IMR-90 (cell line): Measurements from ENCODE around the gene UBN2. TPM values are rescaled to one million over a fixed set of nuclear protein-coding genes. Genes with fewer than 3 reads are reported as not detected.

Experiments
- ATAC-seq: fragments of 200-7000 bp; cut with Tn5 transposase; 2 replicates; pipeline ENCODE4 v1.9.1; 2020; ENCODE audit warnings: low read depth, mild to moderate bottlenecking, moderate library complexity
- BruUV-seq: library from RNA; stranded (reverse); fragments of 400-500 nt; replicated peaks from 2 replicates; lab custom pipeline; 2021; lab: Mats Ljungman, UMichigan
- CTCF ChIA-PET: fragments of 300-600 bp; formaldehyde crosslinking; extraction: SDS; loops from one replicate; lab custom pipeline; 2021; ENCODE audit warnings: antibody characterized with exemption; lab: Yijun Ruan, JAX
- POLR2A ChIA-PET: fragments of 300-600 bp; sonication (Branson Sonifier 250); formaldehyde crosslinking; loops from one replicate; lab custom pipeline; 2022; ENCODE audit warnings: antibody characterized with exemption; ENCODE audit not compliant: unreplicated experiment; lab: Charles Lee
- DNase-seq: peaks from one replicate; pipeline ENCODE4 v3.0.0; 2013
- H2AFZ ChIP-seq: replicated peaks from 2 replicates; pipeline ENCODE3; 2013; ENCODE audit warnings: low read length, mild to moderate bottlenecking; ENCODE audit not compliant: poor library complexity
- H2AK5ac ChIP-seq: 2 replicates; pipeline ENCODE4 v1.6.1; 2013; ENCODE audit warnings: low read depth, low read length, inconsistent platforms
- H2AK9ac ChIP-seq: replicated peaks from 2 replicates; pipeline ENCODE3; 2013; ENCODE audit warnings: mild to moderate bottlenecking, low read depth, low read length, moderate library complexity; ENCODE audit not compliant: poor library complexity
- H2BK120ac ChIP-seq: 2 replicates; pipeline ENCODE4 v1.6.1; 2013; ENCODE audit warnings: low read depth, low read length, inconsistent platforms
- H2BK15ac ChIP-seq: 3 replicates; pipeline ENCODE4 v1.6.1; 2013; ENCODE audit warnings: low read depth, low read length, inconsistent platforms
- H2BK20ac ChIP-seq: 2 replicates; pipeline ENCODE4 v1.6.1; 2013; ENCODE audit warnings: low read depth, mild to moderate bottlenecking, inconsistent platforms, low read length, moderate library complexity
- H2BK5ac ChIP-seq: 2 replicates; pipeline ENCODE4 v1.6.1; 2013; ENCODE audit warnings: mild to moderate bottlenecking, low read depth, low read length, inconsistent platforms; ENCODE audit not compliant: poor library complexity, severe bottlenecking
- H3K14ac ChIP-seq: replicated peaks from 2 replicates; pipeline ENCODE4 v1.6.1; 2013; ENCODE audit warnings: low read depth, low read length, inconsistent platforms
- H3K18ac ChIP-seq: 2 replicates; pipeline ENCODE4 v1.6.1; 2013; ENCODE audit warnings: low read depth, low read length, control low read depth
- H3K23ac ChIP-seq: 2 replicates; pipeline ENCODE4 v1.6.1; 2013; ENCODE audit warnings: low read depth, low read length, inconsistent platforms
- H3K27ac ChIP-seq: 2 replicates; pipeline ENCODE4 v1.5.1; 2013; ENCODE audit warnings: mild to moderate bottlenecking, control low read depth, low read length; ENCODE audit not compliant: insufficient read depth
- H3K27me3 ChIP-seq: 2 replicates; pipeline ENCODE4 v1.6.1; 2013; ENCODE audit warnings: low read length; ENCODE audit not compliant: control insufficient read depth, insufficient read depth
- H3K36me3 ChIP-seq: 2 replicates; pipeline ENCODE4 v1.6.1; 2013; ENCODE audit warnings: low read length, mixed read lengths; ENCODE audit not compliant: control insufficient read depth, insufficient read depth
- H3K4ac ChIP-seq: 2 replicates; pipeline ENCODE4 v1.6.1; 2013; ENCODE audit warnings: low read depth, low read length, inconsistent platforms
- H3K4me1 ChIP-seq: 2 replicates; pipeline ENCODE4 v1.6.1; 2013; ENCODE audit warnings: low read length, mixed read lengths; ENCODE audit not compliant: control insufficient read depth, insufficient read depth
- H3K4me2 ChIP-seq: 2 replicates; pipeline ENCODE4 v1.6.1; 2013; ENCODE audit warnings: low read depth, mild to moderate bottlenecking, control low read depth, low read length, moderate library complexity
- H3K4me3 ChIP-seq: 2 replicates; pipeline ENCODE4 v1.5.1; 2013; ENCODE audit warnings: low read depth, mild to moderate bottlenecking, control low read depth, low read length, moderate library complexity; ENCODE audit not compliant: insufficient read depth
- H3K56ac ChIP-seq: 2 replicates; pipeline ENCODE4 v1.6.1; 2013; ENCODE audit warnings: low read length, inconsistent platforms; ENCODE audit not compliant: insufficient read depth; ENCODE audit errors: extremely low read depth
- H3K79me1 ChIP-seq, 2 experiments: 2 replicates each; pipeline ENCODE4 v1.6.1; 2013; ENCODE audit warnings: low read length in 2 of 2, inconsistent platforms in 1 of 2, low read depth in 1 of 2
- H3K9ac ChIP-seq: 2 replicates; pipeline ENCODE4 v1.6.1; 2013; ENCODE audit warnings: low read depth, low read length, control low read depth
- H3K9me1 ChIP-seq: 2 replicates; pipeline ENCODE4 v1.6.1; 2013; ENCODE audit warnings: low read length, inconsistent platforms; ENCODE audit not compliant: insufficient read depth
- H3K9me3 ChIP-seq: 2 replicates; pipeline ENCODE4 v1.6.1; 2013; ENCODE audit warnings: low read length; ENCODE audit not compliant: control insufficient read depth, insufficient read depth
- H4K20me1 ChIP-seq: 2 replicates; pipeline ENCODE4 v1.6.1; 2013; ENCODE audit warnings: low read length, inconsistent platforms; ENCODE audit not compliant: insufficient read depth
- H4K5ac ChIP-seq: 2 replicates; pipeline ENCODE4 v1.6.1; 2013; ENCODE audit warnings: mild to moderate bottlenecking, low read depth, low read length, control low read depth
- H4K8ac ChIP-seq, 2 experiments: 2 replicates each; pipeline ENCODE4 v1.6.1; 2013; ENCODE audit warnings: low read depth in 2 of 2, low read length in 2 of 2, control low read depth in 1 of 2, inconsistent platforms in 1 of 2
- H4K91ac ChIP-seq: 2 replicates; pipeline ENCODE4 v1.6.1; 2013; ENCODE audit warnings: low read depth, low read length, inconsistent platforms; ENCODE audit not compliant: insufficient read depth
- BHLHE40 ChIP-seq: fragments of 150-350 bp; IDR thresholded peaks from 2 replicates; pipeline ENCODE4 v1.6.1; 2016; ENCODE audit warnings: mild to moderate bottlenecking, low read depth, low read length
- CEBPB ChIP-seq: IDR thresholded peaks from 2 replicates; pipeline ENCODE4 v1.6.1; 2012; ENCODE audit warnings: low read depth, low read length, improper control_type of control experiment
- CHD1 ChIP-seq: IDR thresholded peaks from 2 replicates; pipeline ENCODE4 v1.6.1; 2012; ENCODE audit warnings: low read depth, low read length, improper control_type of control experiment
- FOS ChIP-seq: fragments of 150-350 bp; IDR thresholded peaks from 2 replicates; pipeline ENCODE4 v1.6.1; 2016; ENCODE audit warnings: low read depth, low read length
- MAFK ChIP-seq: IDR thresholded peaks from 2 replicates; pipeline ENCODE4 v1.6.1; 2012; ENCODE audit warnings: low read depth, low read length, improper control_type of control experiment
- MXI1 ChIP-seq: IDR thresholded peaks from 2 replicates; pipeline ENCODE4 v1.6.1; 2012; ENCODE audit warnings: low read depth, mild to moderate bottlenecking, low read length, moderate library complexity, borderline replicate concordance
- WGBS, 2 experiments: methylation state at CpG; one replicate each; pipeline versions ENCODE4 v1.1.5 to v1.1.7; 2013; ENCODE audit warnings: missing lambda C conversion rate in 2 of 2; ENCODE audit not compliant: insufficient read length in 1 of 2; ENCODE audit errors: extremely low coverage in 2 of 2; 5-methylcytosine and 5-hydroxymethylcytosine counted together
- dilution Hi-C: fragments of 300-500 bp; cut with HindIII; formaldehyde crosslinking; loops from one replicate; pipeline ENCODE4 v1.14.3; 2018; ENCODE audit warnings: low sequenced_read_pairs; ENCODE audit not compliant: unreplicated experiment
- in situ Hi-C: fragments of 300-500 bp; cut with MboI; formaldehyde crosslinking; loops from 3 replicates; pipeline ENCODE4 v1.14.3; 2019; ENCODE audit warnings: low sequenced_read_pairs, inconsistent platforms, mixed read lengths
- intact Hi-C: fragments of 100-400 bp; cut with micrococcal nuclease; formaldehyde crosslinking; loops from 2 replicates; pipeline ENCODE4 v1.10.0; 2022
- polyA plus RNA-seq, 3 experiments: library from polyadenylated mRNA; depleted of rRNA; stranded (reverse); fragments of >200 nt; gene quantifications; 2 replicates each; pipeline ENCODE4 v1.2.3, GENCODE V29; 2012; ENCODE audit warnings: low replicate concordance in 1 of 3
- total RNA-seq: library from RNA; depleted of rRNA; stranded (reverse); fragments of >200 nt; gene quantifications from 2 replicates; pipeline ENCODE4 v1.2.3, GENCODE V29; 2012

The UBN2 gene
- total and polyA plus RNA-seq, 2 of the 4 experiments (the other 2 are of a cell fraction) = 1.6 to 2.3 TPM

DNA sequence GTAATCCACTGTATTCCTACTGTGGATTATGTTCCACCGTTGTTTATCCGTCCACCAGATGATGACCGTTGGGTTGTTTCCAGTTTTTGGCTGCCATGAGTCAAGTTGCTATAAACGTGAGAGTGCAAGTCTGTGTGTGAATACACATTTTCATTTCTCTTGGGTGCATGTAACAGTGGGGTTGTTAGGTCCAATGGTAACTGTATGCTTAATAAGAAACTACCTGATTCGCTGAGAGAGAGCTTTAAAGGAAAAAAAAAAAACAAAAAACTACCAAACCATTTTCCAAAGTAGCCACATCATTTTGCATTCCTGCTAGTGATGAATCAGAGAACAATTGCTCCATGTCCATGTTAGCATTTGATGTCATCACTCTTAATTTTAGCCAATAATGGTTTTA, 15.9 kb downstream of the UBN2 start:
- Histone ChIP-seq H3K56ac (no peak overlapping the region), H4K5ac (no peak overlapping the region), H2AK5ac (no peak overlapping the region), H2BK15ac (no peak overlapping the region), H3K23ac (no peak overlapping the region), H3K79me1 (peaks cover 0 to 32% of the 10 kb centered on the region in 2 experiments; a peak in 2 of 4 replicates), H2BK5ac (no peak overlapping the region), H3K9me1 (no peaks in the 10 kb centered on the region; the same call in 1 of the 2 replicates), H3K36me3 (peaks cover 11% of the 10 kb centered on the region), H3K4me3 (no peak overlapping the region), H3K4me2 (no peak overlapping the region), H3K9me3 (no peaks in the 10 kb centered on the region), H4K91ac (no peak overlapping the region), H3K27me3 (no peaks in the 10 kb centered on the region), H3K4ac (no peak overlapping the region), H2AFZ (no peak overlapping the region), H3K9ac (no peak overlapping the region), H2BK120ac (no peak overlapping the region), H3K27ac (no peak overlapping the region), H3K4me1 (peaks cover 2% of the 10 kb centered on the region; the same call in 1 of the 2 replicates), H4K8ac (0 out of 4 replicates have a peak overlapping the region, but pooled peaks of 1 of the 2 experiments have one; percentile 11), H3K14ac (0 out of 2 replicates have a peak overlapping the region, but pooled peaks have one; percentile 52), H2BK20ac (no peak overlapping the region), H3K18ac (no peak overlapping the region), H4K20me1 (no peaks in the 10 kb centered on the region), H2AK9ac (no peak overlapping the region)
- TF ChIP-seq MXI1 (no peak), FOS (0 out of 2 replicates have a peak, but pooled peaks have one; percentile 33), CHD1 (no peak), CEBPB (peak; percentile 88), BHLHE40 (0 out of 2 replicates have a peak, but pooled peaks have one; percentile 18), MAFK (no peak)
- POLR2A ChIA-PET = no interaction called here
- in situ Hi-C loops (no loop called here), dilution Hi-C loops (no loop called here), intact Hi-C loops (no loop called here)
- WGBS, 2 experiments = 100% methylated on average over 2 of the region's 5 CpGs; no CpG with 5 or more reads in 1 of the 2 experiments
- DNase-seq = peak; percentile 76
- no TSS peak for BruUV-seq
- CTCF ChIA-PET = no interaction called here
- 0 out of 2 replicates have a peak, but pooled peaks have one; percentile 35 for ATAC-seq
